Left renal pelvis (tissue), 4 donors: ENCODE measurements around the gene PRRC2B. TPM values are rescaled to one million over a fixed set of nuclear protein-coding genes. Genes with fewer than 3 reads are reported as not detected.
"Not testable (repeated sequence)": the region's sequence is repeated elsewhere in the genome, so short reads cannot be mapped to it uniquely, and the experiment has no call there.

Experiments
- DNase-seq, 4 donors: peaks; one replicate each; pipeline ENCODE4 v3.0.0-alpha.2; 2013; ENCODE audit warnings: low read depth in 4 of 4, low spot score in 3 of 4
- polyA plus RNA-seq, 4 donors: library from polyadenylated mRNA; unstranded; fragments of 120-200 nt; gene quantifications; one replicate each; pipeline ENCODE4 v1.2.1, GENCODE V29; 2013; ENCODE audit not compliant: insufficient read length in 4 of 4

Gene PRRC2B
- polyA plus RNA-seq, 4 donors, result 161 to 190 (median 181) TPM

- DNase-seq, result no peak
Measured at GRCh38 chr9:131432597-131433301, 38.9 kb downstream of the PRRC2B start.

- DNase-seq, result no peak
Measured at GRCh38 chr9:131433302-131433854, 39.5 kb downstream of the PRRC2B start.

GRCh38 chr9:131434673-131435072 lies 40.8 kb downstream of the PRRC2B start:
- DNase-seq, result no peak

- DNase-seq, result no peak
Measured at GRCh38 chr9:131436376-131436775, 42.5 kb downstream of the PRRC2B start.

- DNase-seq, result no peak
Measured at GRCh38 chr9:131436865-131437271, 43.0 kb downstream of the PRRC2B start.

GRCh38 chr9:131438190-131438589 lies 44.3 kb downstream of the PRRC2B start:
- DNase-seq, result no peak

- no peak for DNase-seq
Measured at GRCh38 chr9:131439224-131439623, 45.3 kb downstream of the PRRC2B start.

- no peak for DNase-seq
Measured at GRCh38 chr9:131441441-131441840, 47.6 kb downstream of the PRRC2B start.

- no peak for DNase-seq
Measured at GRCh38 chr9:131442351-131442750, 48.5 kb downstream of the PRRC2B start.

- no peak for DNase-seq
Measured at GRCh38 chr9:131443648-131444047, 49.8 kb downstream of the PRRC2B start.

- DNase-seq, result no peak
Measured at GRCh38 chr9:131446276-131446675, 52.4 kb downstream of the PRRC2B start.

GRCh38 chr9:131447148-131447547 lies 53.3 kb downstream of the PRRC2B start:
- no peak for DNase-seq

GRCh38 chr9:131447600-131447999 lies 53.7 kb downstream of the PRRC2B start:
- no peak for DNase-seq

- DNase-seq, result no peak
Measured at GRCh38 chr9:131448818-131449217, 54.9 kb downstream of the PRRC2B start.

- DNase-seq, result no peak
Measured at GRCh38 chr9:131449276-131449675, 55.4 kb downstream of the PRRC2B start.

- DNase-seq, result no peak
Measured at GRCh38 chr9:131454028-131454427, 60.1 kb downstream of the PRRC2B start.

- not testable (repeated sequence) for DNase-seq
Measured at GRCh38 chr9:131455655-131456054, 61.8 kb downstream of the PRRC2B start.

GRCh38 chr9:131457746-131458145 lies 63.9 kb downstream of the PRRC2B start:
- DNase-seq, result no peak

GRCh38 chr9:131459056-131459455 lies 65.2 kb downstream of the PRRC2B start:
- no peak for DNase-seq

- DNase-seq, result no peak
Measured at GRCh38 chr9:131461166-131461565, 67.3 kb downstream of the PRRC2B start.

- DNase-seq, result no peak
Measured at GRCh38 chr9:131464354-131465000, 70.6 kb downstream of the PRRC2B start.

GRCh38 chr9:131465401-131465800 lies 71.5 kb downstream of the PRRC2B start:
- DNase-seq, result no peak
